ENCODE results near the gene DISC1.

DNA sequence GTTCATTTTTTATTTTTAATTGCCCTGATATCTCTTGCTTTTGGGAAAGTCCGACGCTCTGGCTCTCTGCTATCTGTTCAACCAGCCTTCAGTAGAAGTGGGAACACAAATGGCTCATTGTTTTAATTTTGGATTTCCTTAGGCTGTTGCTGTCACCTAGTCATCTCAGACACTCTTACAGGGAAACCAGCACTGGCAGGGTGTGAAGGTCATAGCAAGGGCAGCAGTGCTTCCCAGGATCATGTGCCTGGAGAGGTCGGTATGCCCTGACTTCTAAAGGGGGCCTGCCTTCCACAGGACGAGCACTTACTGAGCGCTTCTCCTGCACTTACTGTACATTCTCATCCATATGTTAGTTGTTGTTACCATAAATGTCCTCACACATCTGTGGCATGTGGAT is 224.2 kb downstream of the DISC1 start:
- TF ChIP-seq TAF1 (IDR thresholded peaks at IDR 0.05; ENCODE audit: low read depth) (no peak), CEBPB (IDR thresholded peaks at IDR 0.05) (no peak)
- TF ChIP-seq, protein P1, sequence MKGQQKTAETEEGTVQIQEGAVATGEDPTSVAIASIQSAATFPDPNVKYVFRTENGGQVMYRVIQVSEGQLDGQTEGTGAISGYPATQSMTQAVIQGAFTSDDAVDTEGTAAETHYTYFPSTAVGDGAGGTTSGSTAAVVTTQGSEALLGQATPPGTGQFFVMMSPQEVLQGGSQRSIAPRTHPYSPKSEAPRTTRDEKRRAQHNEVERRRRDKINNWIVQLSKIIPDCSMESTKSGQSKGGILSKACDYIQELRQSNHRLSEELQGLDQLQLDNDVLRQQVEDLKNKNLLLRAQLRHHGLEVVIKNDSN (IDR thresholded peaks at IDR 0.05), result no peak

All from Ishikawa (cell line).